ENCODE measurements around the gene COPS9.

DNA sequence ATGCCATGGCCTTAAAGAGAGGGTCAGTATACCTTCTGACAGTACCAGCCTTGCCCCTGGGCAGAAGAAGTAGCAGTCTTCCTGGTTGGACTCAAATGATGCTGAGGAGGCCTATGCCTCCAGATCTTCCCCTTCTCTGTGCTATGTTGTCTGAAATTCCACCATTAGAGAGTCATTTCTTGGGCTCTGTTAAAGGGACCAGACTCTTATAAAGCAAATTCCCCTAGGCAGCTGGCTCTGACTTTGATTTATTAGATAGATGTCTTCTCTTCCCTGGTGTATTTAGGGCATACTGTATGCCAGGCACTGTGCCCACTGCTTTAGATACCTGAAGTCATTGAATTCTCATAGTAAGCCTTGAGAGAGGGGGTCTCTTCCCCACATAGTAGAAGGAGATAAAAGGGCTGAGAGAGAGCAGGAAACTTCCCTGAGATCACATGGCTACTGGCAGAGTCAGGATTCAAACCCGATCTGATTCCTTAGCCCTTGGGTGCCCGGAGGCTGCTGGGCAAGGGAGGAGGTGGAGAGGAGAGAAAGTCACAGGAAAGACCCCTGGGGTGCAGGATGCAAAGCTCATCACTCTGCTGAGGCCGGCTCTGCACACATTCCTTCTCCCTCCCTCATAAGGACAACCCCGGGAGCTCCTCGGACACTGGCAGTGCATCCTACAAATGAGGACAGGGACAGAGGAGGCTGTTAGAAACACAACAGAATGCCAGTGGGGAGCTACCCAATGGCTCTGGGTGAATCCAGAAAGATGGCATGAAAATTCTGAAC is 23.0 kb downstream of the COPS9 start:
- TF ChIP-seq, protein P1, sequence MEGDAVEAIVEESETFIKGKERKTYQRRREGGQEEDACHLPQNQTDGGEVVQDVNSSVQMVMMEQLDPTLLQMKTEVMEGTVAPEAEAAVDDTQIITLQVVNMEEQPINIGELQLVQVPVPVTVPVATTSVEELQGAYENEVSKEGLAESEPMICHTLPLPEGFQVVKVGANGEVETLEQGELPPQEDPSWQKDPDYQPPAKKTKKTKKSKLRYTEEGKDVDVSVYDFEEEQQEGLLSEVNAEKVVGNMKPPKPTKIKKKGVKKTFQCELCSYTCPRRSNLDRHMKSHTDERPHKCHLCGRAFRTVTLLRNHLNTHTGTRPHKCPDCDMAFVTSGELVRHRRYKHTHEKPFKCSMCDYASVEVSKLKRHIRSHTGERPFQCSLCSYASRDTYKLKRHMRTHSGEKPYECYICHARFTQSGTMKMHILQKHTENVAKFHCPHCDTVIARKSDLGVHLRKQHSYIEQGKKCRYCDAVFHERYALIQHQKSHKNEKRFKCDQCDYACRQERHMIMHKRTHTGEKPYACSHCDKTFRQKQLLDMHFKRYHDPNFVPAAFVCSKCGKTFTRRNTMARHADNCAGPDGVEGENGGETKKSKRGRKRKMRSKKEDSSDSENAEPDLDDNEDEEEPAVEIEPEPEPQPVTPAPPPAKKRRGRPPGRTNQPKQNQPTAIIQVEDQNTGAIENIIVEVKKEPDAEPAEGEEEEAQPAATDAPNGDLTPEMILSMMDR (conservative IDR thresholded peaks at IDR 0.05; ENCODE audit: low read depth in 2 of 2) = no peak
- no peak for TF ChIP-seq EZH2 (IDR thresholded peaks at IDR 0.05; ENCODE audit: low read depth, unreplicated experiment)

Data from GM23338 (cell line).